CD14-positive monocyte (primary cell): Measurements from ENCODE around the gene SMAD6. TPM values are rescaled to one million over a fixed set of nuclear protein-coding genes. Genes with fewer than 3 reads are reported as not detected.

Source experiments
- DNase-seq, 3 donors: peaks; one replicate each; pipeline ENCODE4 v3.0.0-alpha.2; 2011 to 2022
- H2AFZ ChIP-seq: 2 replicates; pipeline ENCODE4 v1.6.0; 2012; ENCODE audit warnings: mild to moderate bottlenecking, low read depth, low read length, inconsistent platforms; ENCODE audit not compliant: insufficient read depth, poor library complexity, severe bottlenecking
- H3K27ac ChIP-seq, 2 donors: 1 replicate in 1 of 2; 2 replicates in 1 of 2; pipeline ENCODE4 v1.5.1; 2012 to 2013; ENCODE audit warnings: low read length in 2 of 2, control low read depth in 1 of 2, inconsistent platforms in 1 of 2, low read depth in 1 of 2, mild to moderate bottlenecking in 1 of 2
- H3K27me3 ChIP-seq, 2 donors: one replicate each; pipeline versions ENCODE4 v1.6.0 to v1.6.1; 2011 to 2013; ENCODE audit warnings: low read length in 2 of 2; ENCODE audit not compliant: control insufficient read depth in 2 of 2, insufficient read depth in 2 of 2
- H3K36me3 ChIP-seq, 2 donors: replicated peaks in 1 of 2; 1 replicate in 1 of 2; 2 replicates in 1 of 2; pipeline versions ENCODE4 v1.5.1 to v1.6.1; 2012 to 2013; ENCODE audit warnings: low read length in 2 of 2, control low read depth in 1 of 2, inconsistent platforms in 1 of 2, mild to moderate bottlenecking in 1 of 2; ENCODE audit not compliant: insufficient read depth in 2 of 2, control insufficient read depth in 1 of 2
- H3K4me1 ChIP-seq, 2 donors: 1 replicate in 1 of 2; 2 replicates in 1 of 2; pipeline versions ENCODE4 v1.5.1 to v1.6.1; 2012 to 2013; ENCODE audit warnings: low read length in 2 of 2, control low read depth in 1 of 2, inconsistent platforms in 1 of 2, mild to moderate bottlenecking in 1 of 2, moderate library complexity in 1 of 2; ENCODE audit not compliant: insufficient read depth in 2 of 2, control insufficient read depth in 1 of 2
- H3K4me2 ChIP-seq: replicated peaks from 2 replicates; pipeline ENCODE3; 2012; ENCODE audit warnings: low read length, moderate library complexity, mild to moderate bottlenecking; ENCODE audit not compliant: poor library complexity, severe bottlenecking; ENCODE audit errors: extremely low read depth
- H3K4me3 ChIP-seq, 3 experiments: fragments of 200-600 bp in 1 of 3; sonication (generic) in 1 of 3; replicated peaks in 1 of 3; 1 replicate in 2 of 3; 2 replicates in 1 of 3; pipeline ENCODE4 v1.5.1; 2011 to 2013; ENCODE audit warnings: low read length in 3 of 3, mild to moderate bottlenecking in 3 of 3, control low read depth in 2 of 3, low read depth in 2 of 3, inconsistent platforms in 1 of 3, moderate library complexity in 1 of 3
- H3K79me2 ChIP-seq: 2 replicates; pipeline ENCODE4 v1.6.0; 2012; ENCODE audit warnings: mild to moderate bottlenecking, control low read depth, inconsistent platforms, low read length, moderate library complexity; ENCODE audit not compliant: insufficient read depth
- H3K9ac ChIP-seq: 2 replicates; pipeline ENCODE4 v1.6.0; 2017; ENCODE audit warnings: low read length, mild to moderate bottlenecking; ENCODE audit not compliant: insufficient read depth, poor library complexity, severe bottlenecking
- H3K9me3 ChIP-seq, 2 donors: replicated peaks in 1 of 2; 1 replicate in 1 of 2; 2 replicates in 1 of 2; pipeline versions ENCODE4 v1.5.1 to v1.6.1; 2012 to 2013; ENCODE audit warnings: low read length in 2 of 2, control low read depth in 1 of 2; ENCODE audit not compliant: control insufficient read depth in 1 of 2, insufficient read depth in 1 of 2
- H4K20me1 ChIP-seq: 2 replicates; pipeline ENCODE4 v1.6.0; 2012; ENCODE audit warnings: mild to moderate bottlenecking, low read length, control low read depth, moderate library complexity; ENCODE audit not compliant: insufficient read depth
- H3K27ac Mint-ChIP-seq, 7 donors: one replicate each; pipeline ENCODE4 v1.8.0; 2020; ENCODE audit warnings: mild to moderate bottlenecking in 7 of 7, mixed read lengths in 7 of 7, moderate library complexity in 6 of 7, inconsistent platforms in 2 of 7
- H3K27me3 Mint-ChIP-seq, 3 donors: one replicate each; pipeline ENCODE4 v1.8.0; 2021 to 2022; ENCODE audit warnings: low read depth in 3 of 3, mild to moderate bottlenecking in 3 of 3, mixed read lengths in 3 of 3, moderate library complexity in 3 of 3, inconsistent platforms in 1 of 3
- H3K36me3 Mint-ChIP-seq, 2 donors: one replicate each; pipeline ENCODE4 v1.8.0; 2020; ENCODE audit warnings: mixed read lengths in 2 of 2, inconsistent platforms in 1 of 2, mild to moderate bottlenecking in 1 of 2
- H3K4me1 Mint-ChIP-seq: one replicate; pipeline ENCODE4 v1.8.0; 2020; ENCODE audit warnings: mild to moderate bottlenecking, mixed read lengths
- H3K4me3 Mint-ChIP-seq, 2 donors: one replicate each; pipeline ENCODE4 v1.8.0; 2020; ENCODE audit warnings: mild to moderate bottlenecking in 2 of 2, mixed read lengths in 2 of 2, moderate library complexity in 1 of 2
- H3K9me3 Mint-ChIP-seq, 7 donors: one replicate each; pipeline ENCODE4 v1.8.0; 2020 to 2022; ENCODE audit warnings: mixed read lengths in 7 of 7, mild to moderate bottlenecking in 6 of 7, moderate library complexity in 6 of 7, inconsistent platforms in 2 of 7
- whole genome bisulfite sequencing: methylation state at CpG from one replicate; pipeline ENCODE4 v1.1.5; 2013; ENCODE audit warnings: missing lambda C conversion rate; ENCODE audit not compliant: insufficient coverage; 5-methylcytosine and 5-hydroxymethylcytosine counted together
- intact Hi-C, 2 donors: fragments of 100-400 bp; cut with micrococcal nuclease; formaldehyde crosslinking; loops; one replicate each; pipeline versions ENCODE4 v1.15.0 to v1.15.1; 2023
- polyA plus RNA-seq, 3 donors: library from polyadenylated mRNA; depleted of rRNA in 1 of 3; unstranded in 2 of 3; stranded (reverse) in 1 of 3; fragments of 300-500 nt in 2 of 3; fragments of >200 nt in 1 of 3; fragmentation: Illumina TruSeq in 2 of 3; gene quantifications; 1 replicate in 2 of 3; 2 replicates in 1 of 3; pipeline ENCODE4 v1.2.3, GENCODE V29; 2012 to 2021
- TF ChIP-seq, protein P1 (sequence below): fragments of 200-600 bp; IDR thresholded peaks from one replicate; pipeline ENCODE4 v1.8.0; 2022; ENCODE audit warnings: antibody characterized with exemption, mild to moderate bottlenecking

The SMAD6 gene
- polyA plus RNA-seq, 3 donors: 0.31 TPM; not detected in 2

DNA sequence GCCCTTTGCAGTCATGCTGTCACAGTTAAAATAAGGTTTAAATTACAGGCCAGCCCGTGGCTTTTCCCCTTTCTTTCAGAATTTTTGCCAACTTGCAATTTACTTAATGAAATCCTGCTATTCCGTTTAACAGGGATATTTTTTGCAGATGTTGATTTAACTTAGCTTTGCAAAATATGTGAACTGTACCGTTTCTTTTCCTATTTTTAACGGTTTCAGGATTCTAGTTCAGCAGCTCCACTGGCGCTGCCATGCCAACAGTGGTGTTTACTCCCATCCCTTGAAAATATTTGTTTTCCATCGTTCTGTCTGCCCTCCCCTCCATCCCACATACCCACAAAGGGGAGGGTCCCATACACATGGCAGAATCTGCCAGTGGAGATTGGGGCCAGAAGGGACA lies 54.3 kb downstream of the SMAD6 start:
- Histone ChIP-seq H3K27ac (no peak overlapping the region), H2AFZ (no peak overlapping the region), H3K9me3 (peaks cover 13 to 26% of the 10 kb centered on the region in 2 donors), H4K20me1 (no peaks in the 10 kb centered on the region), H3K4me2 (no peak overlapping the region), H3K4me3 (no peak overlapping the region), H3K36me3 (no peaks in the 10 kb centered on the region), H3K9ac (no peak overlapping the region), H3K79me2 (no peaks in the 10 kb centered on the region), H3K27me3 (no peaks in the 10 kb centered on the region), H3K4me1 (peaks cover 0 to 7% of the 10 kb centered on the region in 2 donors)
- peaks cover 14 to 23% (median 19%) of the 10 kb centered on the region in 7 donors for H3K9me3 Mint-ChIP-seq
- H3K27me3 Mint-ChIP-seq: peaks cover 3 to 13% (median 6%) of the 10 kb centered on the region in 3 donors
- H3K4me3 Mint-ChIP-seq: no peak overlapping the region
- no peak for DNase-seq
- TF ChIP-seq, protein P1, sequence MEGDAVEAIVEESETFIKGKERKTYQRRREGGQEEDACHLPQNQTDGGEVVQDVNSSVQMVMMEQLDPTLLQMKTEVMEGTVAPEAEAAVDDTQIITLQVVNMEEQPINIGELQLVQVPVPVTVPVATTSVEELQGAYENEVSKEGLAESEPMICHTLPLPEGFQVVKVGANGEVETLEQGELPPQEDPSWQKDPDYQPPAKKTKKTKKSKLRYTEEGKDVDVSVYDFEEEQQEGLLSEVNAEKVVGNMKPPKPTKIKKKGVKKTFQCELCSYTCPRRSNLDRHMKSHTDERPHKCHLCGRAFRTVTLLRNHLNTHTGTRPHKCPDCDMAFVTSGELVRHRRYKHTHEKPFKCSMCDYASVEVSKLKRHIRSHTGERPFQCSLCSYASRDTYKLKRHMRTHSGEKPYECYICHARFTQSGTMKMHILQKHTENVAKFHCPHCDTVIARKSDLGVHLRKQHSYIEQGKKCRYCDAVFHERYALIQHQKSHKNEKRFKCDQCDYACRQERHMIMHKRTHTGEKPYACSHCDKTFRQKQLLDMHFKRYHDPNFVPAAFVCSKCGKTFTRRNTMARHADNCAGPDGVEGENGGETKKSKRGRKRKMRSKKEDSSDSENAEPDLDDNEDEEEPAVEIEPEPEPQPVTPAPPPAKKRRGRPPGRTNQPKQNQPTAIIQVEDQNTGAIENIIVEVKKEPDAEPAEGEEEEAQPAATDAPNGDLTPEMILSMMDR: no peak
- 96% methylated on average over 4 of the region's 6 CpGs for WGBS
- H3K27ac Mint-ChIP-seq: no peak overlapping the region
- H3K36me3 Mint-ChIP-seq: peaks cover 7 to 8% of the 10 kb centered on the region in 2 donors
- peaks cover 18% of the 10 kb centered on the region for H3K4me1 Mint-ChIP-seq
- intact Hi-C loops: no loop called here

GRCh38 chr15:66757030-66757429 lies 55.0 kb downstream of the SMAD6 start:
- Histone ChIP-seq H3K4me2 (no peak overlapping the region), H3K9ac (no peak overlapping the region), H3K4me1 (peaks cover 0 to 8% of the 10 kb centered on the region in 2 donors), H3K27me3 (peaks cover 0 to 7% of the 10 kb centered on the region in 2 donors), H3K36me3 (no peaks in the 10 kb centered on the region), H3K79me2 (no peaks in the 10 kb centered on the region), H2AFZ (no peak overlapping the region), H3K9me3 (peaks cover 13 to 26% of the 10 kb centered on the region in 2 donors), H4K20me1 (no peaks in the 10 kb centered on the region), H3K4me3 (no peak overlapping the region), H3K27ac (no peak overlapping the region)
- peaks cover 14 to 23% (median 19%) of the 10 kb centered on the region in 7 donors for H3K9me3 Mint-ChIP-seq
- TF ChIP-seq, protein P1: no peak
- no peak overlapping the region for H3K27ac Mint-ChIP-seq
- H3K4me1 Mint-ChIP-seq: peaks cover 22% of the 10 kb centered on the region
- H3K4me3 Mint-ChIP-seq: no peak overlapping the region
- WGBS: 100% methylated on average over 5 of the region's 12 CpGs
- peaks cover 5 to 19% (median 10%) of the 10 kb centered on the region in 3 donors for H3K27me3 Mint-ChIP-seq
- intact Hi-C loops: no loop called here
- no peak for DNase-seq
- peaks cover 7 to 8% of the 10 kb centered on the region in 2 donors for H3K36me3 Mint-ChIP-seq
